Measurements from ENCODE around the gene HDAC9.

- TF ChIP-seq CTCF (IDR thresholded peaks at IDR 0.05; ENCODE audit: insufficient read depth, low read depth, low read length): no peak
- no peak for TF ChIP-seq EZH2 (IDR thresholded peaks at IDR 0.05; ENCODE audit: insufficient read depth, low read length)
Measured at GRCh38 chr7:18555120-18555519, 59.6 kb downstream of the HDAC9 start.

Measured in astrocyte (in vitro differentiated cells and primary cell).